Smooth muscle cell of the brain vasculature (primary cell): Measurements from ENCODE around the gene TMEM11.
"Not testable (repeated sequence)": the region's sequence is repeated elsewhere in the genome, so short reads cannot be mapped to it uniquely, and the experiment has no call there.

Experiments used
- DNase-seq: peaks from one replicate; pipeline ENCODE4 v3.0.0-alpha.2; 2012; ENCODE audit warnings: low read depth, low spot score

The TMEM11 gene

GRCh38 chr17:21211825-21212479 is 2.0 kb downstream of the TMEM11 start:
- DNase-seq, result no peak

- no peak for DNase-seq
Observed at GRCh38 chr17:21210411-21211076, 3.4 kb downstream of the TMEM11 start.

DNA sequence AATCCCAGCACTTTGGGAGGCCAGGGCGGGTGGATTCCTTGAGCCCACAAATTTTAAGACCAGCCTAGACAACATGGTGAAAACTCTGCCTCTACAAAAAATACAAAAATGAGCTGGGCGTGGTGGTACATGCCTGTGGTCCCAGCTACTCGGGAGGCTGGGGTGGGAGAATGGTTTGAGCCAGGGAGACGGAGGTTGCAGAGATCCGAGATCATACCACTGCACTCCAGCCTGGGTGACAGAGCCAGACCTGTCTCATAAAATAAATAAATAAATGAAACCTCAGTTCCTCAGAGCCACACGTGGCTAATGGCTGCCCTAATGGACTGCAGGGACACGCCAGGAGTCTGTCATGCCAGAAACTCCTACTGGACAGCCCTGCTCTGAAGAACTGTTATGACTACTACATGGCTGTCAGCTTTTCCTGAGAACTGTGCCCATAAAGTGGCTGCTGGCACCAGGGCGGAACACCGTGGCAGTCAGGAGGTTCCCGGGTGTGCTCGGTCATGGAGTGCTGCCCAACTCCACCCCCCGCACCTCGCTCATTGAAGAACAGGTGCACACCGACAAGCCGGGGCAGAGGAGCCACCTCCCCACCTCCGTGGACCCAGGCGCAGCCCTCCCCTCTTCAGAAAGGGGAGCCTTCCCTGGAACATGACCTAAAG is 4.3 kb downstream of the TMEM11 start:
- DNase-seq, result no peak

GRCh38 chr17:21208352-21208751 is 5.6 kb downstream of the TMEM11 start:
- no peak for DNase-seq

GRCh38 chr17:21204935-21205334 is 9.0 kb downstream of the TMEM11 start:
- no peak for DNase-seq

DNA sequence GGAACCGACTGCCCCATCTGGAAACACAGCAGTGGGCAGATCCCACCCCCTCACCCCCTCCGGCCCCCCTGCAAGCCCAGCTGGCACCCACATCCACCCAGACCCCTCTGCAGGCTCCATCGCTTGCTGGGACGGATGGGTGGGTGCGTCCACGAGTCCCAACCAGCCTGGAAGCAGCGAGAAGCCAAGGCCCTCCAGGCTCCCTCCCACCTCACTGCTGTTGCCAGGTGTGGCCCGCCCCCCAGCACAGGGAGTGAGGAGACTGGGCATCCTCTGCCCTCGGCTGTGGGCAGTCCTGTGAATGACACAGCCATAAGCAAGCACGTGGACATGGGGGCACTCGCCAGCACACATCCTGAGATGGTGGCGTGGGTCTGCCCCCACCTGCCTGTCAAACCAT is 11.4 kb downstream of the TMEM11 start:
- DNase-seq, result no peak

GRCh38 chr17:21201874-21202273 is 12.1 kb downstream of the TMEM11 start:
- DNase-seq, result no peak

DNA sequence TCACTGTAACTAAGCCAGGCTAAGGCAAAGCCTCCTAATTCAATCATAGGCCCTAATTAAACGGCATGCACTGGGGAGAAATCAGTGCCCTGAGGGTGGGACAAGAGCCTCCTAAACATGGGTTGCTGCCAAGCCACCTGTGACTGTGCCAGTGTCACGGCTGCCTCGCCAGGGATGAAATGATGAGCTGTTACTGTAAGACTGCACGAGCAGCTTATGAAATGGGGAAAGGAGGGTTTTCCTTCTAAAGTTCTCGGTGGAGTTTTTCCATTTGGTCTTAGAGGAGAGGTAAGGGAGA is 12.7 kb downstream of the TMEM11 start:
- DNase-seq, result no peak

- DNase-seq, result no peak
Observed at GRCh38 chr17:21200590-21201297, 13.2 kb downstream of the TMEM11 start.

DNA sequence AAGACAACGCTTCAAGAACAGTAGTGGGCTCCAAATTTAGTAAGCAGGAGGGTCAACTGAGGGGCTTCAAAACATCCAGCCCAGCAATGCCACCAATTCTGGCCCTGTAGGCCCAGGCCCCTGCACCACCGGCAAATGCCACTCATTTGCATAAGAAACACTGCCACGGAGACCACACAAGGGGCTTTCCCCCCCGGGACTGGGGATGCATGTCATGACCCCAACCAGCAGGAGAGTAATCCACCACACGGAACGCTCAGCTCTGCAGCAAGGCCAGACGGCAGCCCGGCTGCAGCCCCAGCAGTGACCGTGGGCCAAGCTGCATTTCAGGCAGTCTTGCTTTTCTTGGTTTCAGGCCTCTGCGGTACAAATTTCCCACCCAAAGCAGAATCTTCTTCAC is 14.1 kb downstream of the TMEM11 start:
- no peak for DNase-seq

GRCh38 chr17:21199311-21199710 is 14.7 kb downstream of the TMEM11 start:
- DNase-seq, result no peak

DNA sequence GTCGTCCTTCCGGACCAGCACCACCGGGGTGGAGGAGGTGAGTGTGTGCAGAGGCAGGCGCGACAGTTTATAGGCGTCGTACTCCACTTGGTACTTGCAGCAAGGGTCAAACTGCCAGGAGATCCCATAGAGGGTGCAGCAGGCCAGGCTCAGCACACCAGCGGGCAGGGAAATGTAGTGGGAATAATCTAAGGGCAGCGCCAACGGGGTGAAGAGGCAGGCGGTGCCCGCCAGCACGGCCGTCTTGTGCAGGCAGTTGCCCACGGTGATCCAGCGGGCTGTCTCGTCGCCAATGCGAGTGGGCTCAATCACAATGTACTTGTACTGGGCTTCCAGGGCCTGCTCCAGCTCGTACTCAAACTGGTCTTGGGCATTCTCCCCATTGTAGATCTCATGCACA is 15.6 kb downstream of the TMEM11 start:
- DNase-seq, result no peak

DNA sequence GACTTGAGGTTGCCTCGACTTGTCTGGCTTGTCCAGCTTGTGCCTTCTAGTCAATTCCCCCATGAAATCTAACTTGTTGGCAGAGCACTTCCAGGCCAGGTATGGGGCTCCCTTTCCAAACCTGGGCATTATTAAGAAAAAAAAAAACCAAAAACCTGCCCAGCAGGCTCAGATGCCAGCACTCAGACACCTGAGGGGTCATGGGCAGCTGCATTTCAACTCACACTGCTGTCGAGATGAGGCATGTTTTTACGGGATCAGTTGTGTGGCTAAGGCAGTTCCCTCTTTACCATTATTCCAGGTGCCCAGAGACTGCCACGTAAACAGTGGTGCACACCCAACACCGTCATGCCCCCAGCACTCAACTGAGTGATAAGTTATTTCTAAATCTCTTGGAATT is 17.8 kb downstream of the TMEM11 start:
- DNase-seq, result no peak

DNA sequence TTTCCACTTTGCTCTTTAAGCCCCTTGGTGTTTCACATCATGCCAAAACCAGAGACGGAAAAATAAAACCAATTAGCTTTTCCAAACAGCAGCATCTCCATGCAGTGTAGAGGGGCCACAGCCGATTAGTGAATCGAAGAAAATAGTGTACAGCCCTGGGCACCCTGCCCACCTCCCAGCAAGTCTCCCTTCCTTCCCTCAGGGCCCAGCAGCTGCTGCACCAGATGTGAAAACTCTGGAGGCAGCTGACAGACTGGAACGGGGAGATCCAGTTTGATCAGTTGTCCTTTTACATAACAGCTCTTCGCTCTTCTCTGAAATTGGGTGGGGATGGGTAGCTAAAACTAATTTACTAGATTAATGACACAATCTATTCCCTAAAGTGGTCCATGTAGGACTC is 19.3 kb downstream of the TMEM11 start:
- DNase-seq, result no peak

DNA sequence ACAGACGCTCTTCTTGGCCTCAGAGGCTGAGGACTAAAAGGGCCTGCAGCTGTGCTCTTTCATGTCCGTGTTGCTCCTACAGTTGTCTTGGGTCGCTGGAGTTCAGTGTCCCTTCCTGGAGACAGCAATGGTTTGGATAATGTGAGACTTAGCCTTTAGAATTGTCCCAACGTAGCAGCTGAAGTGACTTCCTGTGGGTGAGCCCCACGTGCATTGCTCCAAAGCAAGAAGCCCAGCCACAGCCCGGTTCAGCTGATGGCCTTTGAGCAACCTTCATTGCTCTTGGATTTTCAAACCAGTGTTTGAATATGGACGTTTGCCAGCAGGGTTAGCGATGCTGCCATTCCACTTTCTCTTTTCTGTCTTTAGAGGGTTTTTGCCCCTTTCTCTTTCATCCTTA is 19.7 kb downstream of the TMEM11 start:
- DNase-seq, result no peak

GRCh38 chr17:21193031-21193430 is 20.9 kb downstream of the TMEM11 start:
- no peak for DNase-seq

- DNase-seq, result not testable (repeated sequence)
Observed at GRCh38 chr17:21192414-21192813, 21.5 kb downstream of the TMEM11 start.

DNA sequence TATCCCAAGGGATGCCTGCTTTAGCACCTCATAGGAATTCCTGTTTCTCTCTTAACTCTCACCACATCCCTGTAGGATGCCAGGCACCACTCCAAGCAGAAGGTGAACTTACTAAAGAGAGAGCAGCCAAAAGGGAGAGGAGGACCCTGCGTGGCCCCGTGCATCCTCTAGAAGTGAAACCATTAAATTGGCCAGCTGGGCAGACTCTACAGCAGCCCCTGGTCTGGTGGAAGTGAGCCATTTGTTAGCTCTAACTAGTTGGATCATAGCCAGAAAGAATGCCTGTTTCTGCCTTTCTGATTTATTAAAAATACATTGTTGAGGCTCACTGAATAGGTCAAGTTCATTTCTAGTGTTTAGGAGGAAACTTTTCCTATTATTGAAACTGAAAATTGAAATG is 22.3 kb downstream of the TMEM11 start:
- DNase-seq, result no peak

GRCh38 chr17:21190078-21190477 is 23.9 kb downstream of the TMEM11 start:
- no peak for DNase-seq

- DNase-seq, result no peak
Observed at GRCh38 chr17:21189361-21189760, 24.6 kb downstream of the TMEM11 start.

DNA sequence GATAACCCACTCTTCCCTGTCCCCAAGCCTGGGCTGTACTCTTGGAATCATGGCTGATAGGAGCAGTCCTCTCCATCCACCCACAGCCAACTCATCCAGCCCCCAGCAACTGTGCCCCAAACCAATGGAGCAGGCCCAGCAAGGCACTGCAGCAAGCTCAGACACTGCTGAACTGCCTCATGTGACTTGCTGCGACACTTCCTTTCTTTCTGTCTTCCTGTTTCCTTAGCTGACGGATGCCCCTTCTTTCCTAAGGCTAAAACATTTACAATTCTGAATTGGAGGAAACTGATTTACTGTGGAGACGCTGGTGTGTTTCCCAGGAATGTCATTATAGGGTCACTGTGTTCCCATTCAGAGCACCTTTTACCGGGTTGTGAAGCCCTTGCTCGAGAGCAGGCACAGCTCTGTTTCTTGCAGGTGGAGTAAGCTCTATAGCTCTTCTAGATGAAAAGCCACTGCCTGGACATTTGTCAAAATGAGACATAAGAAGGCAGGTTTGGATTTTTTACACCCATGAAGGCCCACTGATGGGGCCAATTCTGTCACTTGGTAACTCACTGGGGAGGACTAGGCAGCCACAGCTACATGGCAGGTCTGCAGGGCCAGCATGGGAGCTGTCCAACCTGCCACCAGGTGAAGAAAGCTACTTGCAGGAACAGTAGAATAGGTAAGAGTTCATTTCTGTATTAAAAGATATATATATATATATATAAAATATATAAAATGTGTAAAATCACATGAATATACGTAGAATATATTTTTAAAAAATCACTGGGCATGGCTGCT is 27.4 kb downstream of the TMEM11 start:
- DNase-seq, result no peak

DNA sequence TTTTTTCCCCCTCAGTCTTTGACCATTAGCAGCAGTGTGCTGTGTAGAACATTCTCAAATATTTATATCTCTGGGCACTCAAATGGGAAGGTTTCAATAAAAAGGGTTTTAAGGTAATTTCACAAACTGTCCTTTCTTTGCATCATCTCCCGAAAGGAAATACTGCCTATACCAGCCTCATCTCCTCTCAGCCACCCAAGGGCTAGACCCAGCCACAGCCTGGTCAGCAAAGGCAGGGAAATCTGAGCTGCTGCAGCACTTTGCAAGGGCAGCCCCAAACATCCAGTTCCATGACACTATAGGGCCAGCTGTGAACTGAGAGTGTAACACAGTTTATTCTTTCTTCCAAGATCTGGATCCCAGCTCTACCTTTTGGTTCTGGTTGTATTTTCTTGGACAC is 28.9 kb downstream of the TMEM11 start:
- no peak for DNase-seq
